Measurements from ENCODE around the gene FSCN2.

Gene FSCN2

DNA sequence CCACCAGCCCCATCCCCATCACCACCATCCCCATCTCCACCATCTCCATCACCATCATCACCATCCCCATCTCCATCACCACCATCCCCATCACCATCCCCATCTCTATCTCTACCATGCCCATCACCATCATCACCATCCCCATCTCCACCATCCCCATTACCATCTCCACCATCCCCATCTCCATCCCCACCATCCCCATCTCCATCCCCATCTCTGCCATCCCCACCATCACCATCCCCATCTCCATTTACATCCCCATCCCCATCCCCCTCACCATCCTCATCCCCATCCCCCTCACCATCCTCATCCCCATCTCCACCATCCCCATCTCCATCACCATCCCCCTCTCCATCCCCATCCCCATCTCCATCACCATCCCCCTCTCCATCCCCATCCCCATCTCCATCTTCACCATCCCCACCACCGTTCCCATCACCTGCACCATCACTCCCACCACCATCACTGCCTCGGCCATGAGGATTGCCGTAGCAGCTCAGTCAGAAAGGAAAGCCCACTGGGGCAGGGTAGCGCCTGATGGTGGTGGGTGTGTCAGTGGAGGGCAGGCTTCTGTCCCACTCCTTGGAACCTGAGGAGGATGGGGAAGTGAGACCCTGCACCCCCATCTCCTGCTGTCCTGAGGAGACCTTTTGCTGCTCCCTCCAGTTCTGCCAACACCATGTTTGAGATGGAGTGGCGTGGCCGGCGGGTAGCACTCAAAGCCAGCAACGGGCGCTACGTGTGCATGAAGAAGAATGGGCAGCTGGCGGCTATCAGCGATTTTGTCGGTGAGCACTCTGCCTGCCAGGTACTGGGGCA lies 7.5 kb downstream of the FSCN2 start:
- Histone ChIP-seq H4K5ac (ENCODE audit: low read length) (no peak overlapping the region), H3K9ac (ENCODE audit: low read length) (no peak overlapping the region), H2AK5ac (ENCODE audit: low read length) (no peak overlapping the region), H3K27me3 (ENCODE audit: insufficient read depth, low read length, poor library complexity) (peaks cover 5% of the 10 kb centered on the region), H3K23ac (ENCODE audit: low read length) (no peak overlapping the region), H4K8ac (ENCODE audit: low read depth, low read length) (no peak overlapping the region), H3K18ac (ENCODE audit: low read length) (no peak overlapping the region), H3K4me1 (ENCODE audit: control insufficient read depth, low read depth, low read length) (peaks cover 2% of the 10 kb centered on the region), H3K36me3 (ENCODE audit: control insufficient read depth, insufficient read depth, low read length) (no peaks in the 10 kb centered on the region), H2BK5ac (ENCODE audit: low read length) (no peak overlapping the region), H3K4me2 (ENCODE audit: low read length) (no peak overlapping the region), H2BK120ac (ENCODE audit: low read depth, low read length) (no peak overlapping the region), H3K4me3 (ENCODE audit: low read length) (no peak overlapping the region), H3K79me1 (ENCODE audit: low read length) (no peaks in the 10 kb centered on the region), H3K4ac (ENCODE audit: low read depth, low read length) (no peak overlapping the region), H3K27ac (ENCODE audit: low read depth, low read length) (no peak overlapping the region), H2BK15ac (replicated peaks; ENCODE audit: low read depth) (no peak overlapping the region), H3K56ac (ENCODE audit: low read length) (no peak overlapping the region), H3K79me2 (ENCODE audit: control insufficient read depth, insufficient read depth, low read length) (no peaks in the 10 kb centered on the region)
- WGBS (ENCODE audit: extremely low coverage, insufficient coverage, low lambda C conversion rate): 100% methylated on average over 1 of the region's 13 CpGs
- no peak for DNase-seq

DNA sequence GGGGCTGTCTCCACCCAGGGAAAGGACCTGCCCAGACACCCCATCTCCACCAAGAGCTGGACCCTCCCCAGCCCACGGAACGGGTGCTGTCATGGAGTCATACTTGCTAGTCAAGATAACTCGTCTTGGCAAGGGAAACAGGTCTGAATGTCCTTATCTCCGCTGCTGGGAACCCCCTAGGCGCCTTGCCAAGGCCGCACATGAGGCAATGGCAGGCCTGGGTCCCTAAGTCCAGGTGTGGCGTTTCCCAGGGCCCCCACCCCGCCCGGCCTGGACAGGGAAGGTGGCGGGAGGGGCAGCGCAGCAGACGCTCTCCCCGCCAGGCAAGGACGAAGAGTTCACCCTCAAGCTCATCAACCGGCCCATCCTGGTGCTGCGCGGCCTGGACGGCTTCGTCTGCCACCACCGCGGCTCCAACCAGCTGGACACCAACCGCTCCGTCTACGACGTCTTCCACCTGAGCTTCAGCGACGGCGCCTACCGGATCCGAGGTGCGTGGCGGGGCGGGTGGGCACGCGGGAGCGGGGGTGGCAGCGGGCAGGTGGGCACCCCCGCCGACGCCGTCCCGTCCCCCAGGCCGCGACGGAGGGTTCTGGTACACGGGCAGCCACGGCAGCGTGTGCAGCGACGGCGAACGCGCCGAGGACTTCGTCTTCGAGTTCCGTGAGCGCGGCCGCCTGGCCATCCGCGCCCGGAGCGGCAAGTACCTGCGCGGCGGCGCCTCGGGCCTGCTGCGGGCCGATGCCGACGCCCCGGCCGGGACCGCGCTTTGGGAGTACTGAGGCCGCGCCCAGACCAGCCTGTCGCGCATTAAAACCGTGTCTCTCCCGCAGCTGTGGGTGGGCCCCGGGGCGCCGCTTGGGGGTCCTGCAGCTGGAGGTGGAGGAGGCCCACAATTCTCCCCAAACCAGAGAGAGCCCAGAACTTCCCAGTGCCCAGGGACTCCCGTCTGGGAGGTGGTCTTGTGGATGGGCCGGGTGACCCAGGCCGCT lies 8.4 kb downstream of the FSCN2 start:
- Histone ChIP-seq H3K9ac (ENCODE audit: low read length) (no peak overlapping the region), H4K8ac (ENCODE audit: low read depth, low read length) (no peak overlapping the region), H3K27ac (ENCODE audit: low read depth, low read length) (no peak overlapping the region), H3K27me3 (ENCODE audit: insufficient read depth, low read length, poor library complexity) (peaks cover 5% of the 10 kb centered on the region), H3K56ac (ENCODE audit: low read length) (peak overlapping the region; percentile 73), H3K79me1 (ENCODE audit: low read length) (no peaks in the 10 kb centered on the region), H4K5ac (ENCODE audit: low read length) (no peak overlapping the region), H3K23ac (ENCODE audit: low read length) (peak overlapping the region; percentile 15), H2BK120ac (ENCODE audit: low read depth, low read length) (no peak overlapping the region), H3K4ac (ENCODE audit: low read depth, low read length) (no peak overlapping the region), H3K79me2 (ENCODE audit: control insufficient read depth, insufficient read depth, low read length) (no peaks in the 10 kb centered on the region), H2AK5ac (ENCODE audit: low read length) (no peak overlapping the region), H3K4me3 (ENCODE audit: low read length) (no peak overlapping the region), H2BK5ac (ENCODE audit: low read length) (no peak overlapping the region), H3K4me2 (ENCODE audit: low read length) (no peak overlapping the region), H3K36me3 (ENCODE audit: control insufficient read depth, insufficient read depth, low read length) (no peaks in the 10 kb centered on the region), H3K4me1 (ENCODE audit: control insufficient read depth, low read depth, low read length) (peaks cover 2% of the 10 kb centered on the region), H3K18ac (ENCODE audit: low read length) (no peak overlapping the region), H2BK15ac (replicated peaks; ENCODE audit: low read depth) (no peak overlapping the region)
- no peak for DNase-seq
- no CpG with 5 or more reads among the region's 89 CpGs for WGBS (ENCODE audit: extremely low coverage, insufficient coverage, low lambda C conversion rate)

DNA sequence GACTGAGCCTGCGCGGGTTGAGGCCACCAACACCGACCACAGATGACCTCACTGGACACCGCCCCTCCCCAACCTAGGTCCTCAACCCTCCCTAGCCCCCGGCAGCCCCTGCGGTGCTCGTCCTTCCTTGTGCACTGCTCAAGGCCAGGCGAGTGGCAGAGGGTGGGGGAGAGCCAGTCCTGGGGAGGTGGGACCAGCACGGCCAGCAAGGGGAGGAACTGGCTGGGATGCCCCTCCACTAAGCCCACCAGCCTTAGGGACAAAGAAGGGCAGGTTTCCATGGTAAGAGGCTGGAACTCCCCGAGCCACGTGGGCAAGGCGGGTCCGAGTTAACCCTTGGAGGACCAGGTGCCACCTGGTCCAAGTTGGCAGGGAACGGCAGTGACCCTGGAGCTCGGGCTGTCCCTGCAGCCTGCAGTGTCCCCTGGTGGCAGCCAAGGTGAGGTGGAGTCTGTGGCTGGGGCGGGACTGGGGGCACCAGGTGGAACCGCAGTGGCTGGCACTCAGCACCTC lies 9.2 kb downstream of the FSCN2 start:
- H2AK5ac ChIP-seq (ENCODE audit: low read length): no peak overlapping the region
- no peak overlapping the region for H3K27ac ChIP-seq (ENCODE audit: low read depth, low read length)
- H2BK15ac ChIP-seq (replicated peaks; ENCODE audit: low read depth): no peak overlapping the region
- H3K23ac ChIP-seq (ENCODE audit: low read length): peak overlapping the region; percentile 66
- peak overlapping the region; percentile 44 for H3K9ac ChIP-seq (ENCODE audit: low read length)
- WGBS (ENCODE audit: extremely low coverage, insufficient coverage, low lambda C conversion rate): no CpG with 5 or more reads among the region's 17 CpGs
- no peak overlapping the region for H3K18ac ChIP-seq (ENCODE audit: low read length)
- no peaks in the 10 kb centered on the region for H3K36me3 ChIP-seq (ENCODE audit: control insufficient read depth, insufficient read depth, low read length)
- H2BK120ac ChIP-seq (ENCODE audit: low read depth, low read length): no peak overlapping the region
- H3K79me2 ChIP-seq (ENCODE audit: control insufficient read depth, insufficient read depth, low read length): no peaks in the 10 kb centered on the region
- H3K4me1 ChIP-seq (ENCODE audit: control insufficient read depth, low read depth, low read length): peaks cover 2% of the 10 kb centered on the region
- peak overlapping the region; percentile 73 for H3K56ac ChIP-seq (ENCODE audit: low read length)
- peaks cover 5% of the 10 kb centered on the region for H3K27me3 ChIP-seq (ENCODE audit: insufficient read depth, low read length, poor library complexity)
- no peak overlapping the region for H4K8ac ChIP-seq (ENCODE audit: low read depth, low read length)
- no peaks in the 10 kb centered on the region for H3K79me1 ChIP-seq (ENCODE audit: low read length)
- H4K5ac ChIP-seq (ENCODE audit: low read length): no peak overlapping the region
- no peak overlapping the region for H2BK5ac ChIP-seq (ENCODE audit: low read length)
- DNase-seq: peak; percentile 65
- no peak overlapping the region for H3K4ac ChIP-seq (ENCODE audit: low read depth, low read length)
- H3K4me3 ChIP-seq (ENCODE audit: low read length): no peak overlapping the region
- no peak overlapping the region for H3K4me2 ChIP-seq (ENCODE audit: low read length)

GRCh38 chr17:81537856-81538555 lies 9.8 kb downstream of the FSCN2 start:
- Histone ChIP-seq H4K8ac (ENCODE audit: low read depth, low read length) (no peak overlapping the region), H3K79me1 (ENCODE audit: low read length) (no peaks in the 10 kb centered on the region), H3K79me2 (ENCODE audit: control insufficient read depth, insufficient read depth, low read length) (no peaks in the 10 kb centered on the region), H3K23ac (ENCODE audit: low read length) (no peak overlapping the region), H2BK120ac (ENCODE audit: low read depth, low read length) (no peak overlapping the region), H3K4me1 (ENCODE audit: control insufficient read depth, low read depth, low read length) (peaks cover 2% of the 10 kb centered on the region), H3K27me3 (ENCODE audit: insufficient read depth, low read length, poor library complexity) (peaks cover 5% of the 10 kb centered on the region), H3K4me3 (ENCODE audit: low read length) (no peak overlapping the region), H3K18ac (ENCODE audit: low read length) (no peak overlapping the region), H2BK15ac (replicated peaks; ENCODE audit: low read depth) (no peak overlapping the region), H3K27ac (ENCODE audit: low read depth, low read length) (no peak overlapping the region), H3K36me3 (ENCODE audit: control insufficient read depth, insufficient read depth, low read length) (no peaks in the 10 kb centered on the region), H4K5ac (ENCODE audit: low read length) (no peak overlapping the region), H3K4me2 (ENCODE audit: low read length) (no peak overlapping the region), H3K4ac (ENCODE audit: low read depth, low read length) (no peak overlapping the region), H2AK5ac (ENCODE audit: low read length) (no peak overlapping the region), H3K56ac (ENCODE audit: low read length) (no peak overlapping the region), H2BK5ac (ENCODE audit: low read length) (no peak overlapping the region), H3K9ac (ENCODE audit: low read length) (no peak overlapping the region)
- no CpG with 5 or more reads among the region's 26 CpGs for WGBS (ENCODE audit: extremely low coverage, insufficient coverage, low lambda C conversion rate)
- DNase-seq: no peak

DNA sequence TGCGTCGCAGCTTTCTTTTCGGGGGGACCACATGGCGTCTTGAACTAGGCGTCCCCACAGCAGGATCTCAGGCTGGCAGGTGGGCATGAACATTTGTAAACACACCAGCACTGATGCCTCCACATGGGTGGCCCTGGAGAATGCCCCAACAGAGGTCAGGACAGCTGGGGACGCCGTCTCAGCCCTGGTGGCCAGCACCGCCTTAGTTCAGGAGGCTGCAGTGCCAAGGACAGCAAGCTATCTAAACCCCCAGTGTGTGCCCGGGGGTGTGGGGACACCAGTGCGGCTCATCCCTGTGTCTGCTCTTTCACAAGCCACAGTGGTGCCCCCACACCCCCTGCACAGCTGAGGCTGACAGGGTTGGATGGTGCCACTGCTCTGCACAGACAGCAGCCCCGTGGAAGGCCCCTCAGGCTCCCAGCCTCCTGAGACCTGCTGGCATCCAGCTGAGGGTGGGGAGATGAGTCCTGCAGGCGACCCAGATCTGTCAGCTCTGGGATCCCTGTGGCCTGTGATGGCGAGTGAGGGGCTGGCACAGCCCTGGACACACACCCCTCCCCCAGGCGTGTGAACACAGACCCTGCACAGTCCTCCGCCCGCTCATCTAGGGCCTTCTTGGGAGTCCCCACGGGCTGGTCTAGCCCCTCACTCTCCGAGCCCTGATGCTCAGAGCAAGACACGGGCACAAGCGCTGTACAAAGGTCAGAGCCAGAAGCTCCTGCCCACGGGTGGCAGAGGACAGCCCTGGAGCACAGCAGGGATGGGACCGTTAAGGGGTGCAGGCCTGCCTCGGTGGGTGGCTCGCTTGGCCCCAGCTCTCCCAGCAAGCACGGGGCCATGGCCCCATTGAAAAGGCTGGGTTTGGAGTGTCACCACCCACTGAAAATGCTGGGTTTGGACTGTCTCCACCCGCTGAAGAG lies 10.7 kb downstream of the FSCN2 start:
- Histone ChIP-seq H2BK5ac (ENCODE audit: low read length) (no peak overlapping the region), H3K79me2 (ENCODE audit: control insufficient read depth, insufficient read depth, low read length) (no peaks in the 10 kb centered on the region), H4K8ac (ENCODE audit: low read depth, low read length) (no peak overlapping the region), H3K27me3 (ENCODE audit: insufficient read depth, low read length, poor library complexity) (peaks cover 5% of the 10 kb centered on the region), H4K5ac (ENCODE audit: low read length) (no peak overlapping the region), H3K18ac (ENCODE audit: low read length) (no peak overlapping the region), H3K79me1 (ENCODE audit: low read length) (no peaks in the 10 kb centered on the region), H3K4me2 (ENCODE audit: low read length) (no peak overlapping the region), H3K27ac (ENCODE audit: low read depth, low read length) (no peak overlapping the region), H3K9ac (ENCODE audit: low read length) (no peak overlapping the region), H3K4ac (ENCODE audit: low read depth, low read length) (no peak overlapping the region), H2BK15ac (replicated peaks; ENCODE audit: low read depth) (no peak overlapping the region), H2AK5ac (ENCODE audit: low read length) (no peak overlapping the region), H3K36me3 (ENCODE audit: control insufficient read depth, insufficient read depth, low read length) (no peaks in the 10 kb centered on the region), H3K4me3 (ENCODE audit: low read length) (no peak overlapping the region), H3K4me1 (ENCODE audit: control insufficient read depth, low read depth, low read length) (peaks cover 2% of the 10 kb centered on the region), H3K23ac (ENCODE audit: low read length) (no peak overlapping the region), H2BK120ac (ENCODE audit: low read depth, low read length) (no peak overlapping the region), H3K56ac (ENCODE audit: low read length) (no peak overlapping the region)
- WGBS (ENCODE audit: extremely low coverage, insufficient coverage, low lambda C conversion rate): no CpG with 5 or more reads among the region's 26 CpGs
- DNase-seq: no peak
